HepG2 (cell line): ENCODE data around the gene SLC6A4. TPM values are rescaled to one million over a fixed set of nuclear protein-coding genes. Genes with fewer than 3 reads are reported as not detected.

ENCODE experiments used
- ATAC-seq: fragments of 200-7000 bp; cut with Tn5 transposase; 3 replicates; pipeline ENCODE4 v1.9.1; 2020; ENCODE audit warnings: mild to moderate bottlenecking, moderate library complexity
- BruUV-seq: library from RNA; stranded (reverse); fragments of 400-500 nt; replicated peaks from 2 replicates; lab custom pipeline; 2021; lab: Mats Ljungman, UMichigan
- CTCF ChIA-PET: fragments of 300-600 bp; formaldehyde crosslinking; extraction: SDS; loops from one replicate; lab custom pipeline; 2021; ENCODE audit warnings: low total read pairs, inconsistent platforms, low intra/inter-chr PET ratio; lab: Yijun Ruan, JAX
- POLR2A ChIA-PET: fragments of 350-600 bp; sonication (Branson Sonifier 250); formaldehyde crosslinking; loops from one replicate; lab custom pipeline; 2020; ENCODE audit warnings: antibody characterized with exemption, inconsistent platforms; lab: Yijun Ruan, JAX
- DNase-seq: peaks from one replicate; pipeline ENCODE4 v3.0.0-alpha.2; 2015; ENCODE audit warnings: low spot score
- FAIRE-seq: peaks from 3 replicates; lab custom pipeline; 2011; peaks lifted over from hg19 to GRCh38; lab: Jason Lieb, UNC
- H2AFZ ChIP-seq: one replicate; pipeline ENCODE4 v1.6.1; 2011; ENCODE audit warnings: low read length, inconsistent platforms
- H3K27ac ChIP-seq: fragments of 300-600 bp; 3 replicates; pipeline ENCODE4 v1.8.0; 2011; ENCODE audit warnings: mixed run types, mild to moderate bottlenecking, mixed read lengths, low read length, inconsistent platforms; ENCODE audit not compliant: insufficient read depth; ENCODE audit errors: extremely low read length
- H3K27me3 ChIP-seq, 2 experiments: fragments of 200-600 bp in 1 of 2; 2 replicates in 1 of 2; 3 replicates in 1 of 2; pipeline versions ENCODE4 v1.6.0 to v1.8.0; 2011; ENCODE audit warnings: low read length in 2 of 2, mild to moderate bottlenecking in 2 of 2, moderate library complexity in 2 of 2, inconsistent platforms in 1 of 2; ENCODE audit not compliant: insufficient read depth in 2 of 2, control insufficient read depth in 1 of 2
- H3K36me3 ChIP-seq, 2 experiments: fragments of 200-600 bp in 1 of 2; replicated peaks in 1 of 2; 2 replicates in 1 of 2; 3 replicates in 1 of 2; pipeline versions ENCODE4 v1.5.1 to v1.8.0; 2011; ENCODE audit warnings: low read length in 2 of 2, inconsistent platforms in 1 of 2; ENCODE audit not compliant: insufficient read depth in 2 of 2, control insufficient read depth in 1 of 2
- H3K4me1 ChIP-seq: 2 replicates; pipeline ENCODE4 v1.5.1; 2012; ENCODE audit warnings: low read length, inconsistent platforms; ENCODE audit not compliant: insufficient read depth
- H3K4me2 ChIP-seq: 2 replicates; pipeline ENCODE4 v1.6.0; 2011; ENCODE audit warnings: low read depth, low read length, inconsistent platforms
- H3K4me3 ChIP-seq, 3 experiments: fragments of 200-600 bp in 1 of 3; sonication (generic), shearing (Covaris generic) in 1 of 3; replicated peaks in 1 of 3; 2 replicates each; pipeline ENCODE4 v1.5.1; 2011 to 2016; ENCODE audit warnings: low read length in 3 of 3, inconsistent platforms in 2 of 3, low read depth in 2 of 3, mild to moderate bottlenecking in 2 of 3, control low read depth in 1 of 3, mixed read lengths in 1 of 3; ENCODE audit not compliant: insufficient read depth in 1 of 3
- H3K79me2 ChIP-seq: one replicate; pipeline ENCODE4 v1.6.1; 2011; ENCODE audit warnings: low read length, inconsistent platforms; ENCODE audit not compliant: insufficient read depth
- H3K9ac ChIP-seq: 2 replicates; pipeline ENCODE4 v1.6.0; 2011; ENCODE audit warnings: mild to moderate bottlenecking, low read depth, low read length, inconsistent platforms; ENCODE audit not compliant: insufficient read depth
- H3K9me3 ChIP-seq: 2 replicates; pipeline ENCODE4 v1.5.1; 2012; ENCODE audit warnings: mild to moderate bottlenecking, low read length
- H4K20me1 ChIP-seq: 2 replicates; pipeline ENCODE4 v1.6.0; 2011; ENCODE audit warnings: inconsistent platforms, mild to moderate bottlenecking, low read length, moderate library complexity; ENCODE audit not compliant: insufficient read depth
- HES4 ChIP-seq: sonication (generic); formaldehyde crosslinking; IDR thresholded peaks from 2 replicates; pipeline ENCODE4 v1.9.0; 2021; ENCODE audit warnings: mild to moderate bottlenecking, missing genetic modification reagents, borderline replicate concordance
- MIXL1 ChIP-seq: IDR thresholded peaks from 2 replicates; pipeline ENCODE4 v1.6.1; 2016
- POGZ ChIP-seq: sonication (generic); formaldehyde crosslinking; IDR thresholded peaks from 2 replicates; pipeline ENCODE4 v1.4.0; 2020; ENCODE audit warnings: mild to moderate bottlenecking, missing genetic modification reagents
- RBAK ChIP-seq: sonication (generic); formaldehyde crosslinking; IDR thresholded peaks from 2 replicates; pipeline ENCODE4 v1.5.1; 2020; ENCODE audit warnings: mild to moderate bottlenecking, missing genetic modification reagents
- SMYD3 ChIP-seq: sonication (generic); formaldehyde crosslinking; IDR thresholded peaks from 2 replicates; pipeline ENCODE4 v1.8.1; 2023; ENCODE audit warnings: mild to moderate bottlenecking, missing genetic modification reagents
- ZNF547 ChIP-seq: sonication (generic); formaldehyde crosslinking; IDR thresholded peaks from 2 replicates; pipeline ENCODE4 v1.5.1; 2020; ENCODE audit warnings: mild to moderate bottlenecking, missing genetic modification reagents
- ZNF709 ChIP-seq: sonication (generic); formaldehyde crosslinking; IDR thresholded peaks from 2 replicates; pipeline ENCODE4 v1.5.0; 2020; ENCODE audit warnings: mild to moderate bottlenecking, missing genetic modification reagents
- ZSCAN12 ChIP-seq: sonication (generic); formaldehyde crosslinking; IDR thresholded peaks from 2 replicates; pipeline ENCODE4 v1.9.0; 2021; ENCODE audit warnings: mild to moderate bottlenecking, missing genetic modification reagents
- WGBS: methylation state at CpG from one replicate; pipeline ENCODE4 v1.1.6; 2017; ENCODE audit warnings: low lambda C conversion rate; 5-methylcytosine and 5-hydroxymethylcytosine counted together
- in situ Hi-C: cut with HindIII; loops from 2 replicates; pipeline ENCODE4 v1.10.0; 2017; ENCODE audit warnings: low pct_unique_long_range_greater_than_20kb; ENCODE audit not compliant: extremely low pct_ligation_motif_present
- intact Hi-C: fragments of 100-400 bp; cut with micrococcal nuclease; formaldehyde crosslinking; loops from one replicate; pipeline ENCODE4 v1.10.0; 2022; ENCODE audit not compliant: unreplicated experiment
- polyA plus RNA-seq, 8 experiments: library from polyadenylated mRNA; depleted of rRNA in 3 of 8; stranded (reverse) in 7 of 8; unstranded in 1 of 8; fragments of >200 nt; fragmentation: Illumina TruSeq in 4 of 8; extraction: Trizol in 4 of 8; gene quantifications; 2 replicates each; pipeline versions ENCODE4 v1.2.1 to v1.2.3, GENCODE V29; 2011 to 2016; ENCODE audit warnings: low read depth in 4 of 8, missing spikeins in 1 of 8, mixed read lengths in 1 of 8; ENCODE audit not compliant: insufficient read depth in 1 of 8
- total RNA-seq, 5 experiments: library from RNA; depleted of rRNA; stranded (reverse); fragments of >200 nt; fragmentation: Illumina TruSeq; extraction: Trizol; gene quantifications; 2 replicates each; pipeline ENCODE4 v1.2.3, GENCODE V29; 2016; ENCODE audit warnings: low read depth in 1 of 5
- TF ChIP-seq, protein P1 (sequence below): sonication (generic); formaldehyde crosslinking; IDR thresholded peaks from 2 replicates; pipeline ENCODE4 v1.4.0; 2020; ENCODE audit warnings: missing genetic modification reagents
- TF ChIP-seq, protein P2 (sequence below): sonication (generic); formaldehyde crosslinking; IDR thresholded peaks from 2 replicates; pipeline ENCODE4 v1.5.0; 2020; ENCODE audit warnings: missing genetic modification reagents

The SLC6A4 gene
- total and polyA plus RNA-seq, 2 of the 13 experiments (the other 11 are each of a cell fraction or from before 2014, with no cell fraction given), result 7.6 to 20.3 TPM

DNA sequence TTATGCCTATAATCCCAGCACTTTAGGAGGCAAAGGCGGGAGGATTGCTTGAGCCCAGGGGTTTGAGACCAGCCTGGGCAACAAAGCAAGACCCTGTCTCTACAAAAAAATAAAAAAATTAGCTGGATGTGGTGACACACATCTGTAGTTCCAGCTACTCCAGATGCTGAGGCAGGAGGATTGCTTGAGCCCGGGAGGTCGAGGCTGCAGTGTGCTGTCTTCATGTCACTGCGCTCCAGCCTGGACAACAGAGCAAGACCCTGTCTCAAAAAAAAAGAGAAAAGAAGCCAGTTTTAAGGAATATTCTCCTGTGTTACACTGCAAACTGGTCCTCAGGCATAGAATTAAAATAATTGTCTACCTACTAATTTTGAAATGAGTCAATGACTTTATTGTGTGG lies 71.0 kb downstream of the SLC6A4 start:
- Histone ChIP-seq H3K27ac (no peak overlapping the region), H3K4me3 (no peak overlapping the region), H2AFZ (no peak overlapping the region), H4K20me1 (no peaks in the 10 kb centered on the region), H3K9ac (no peak overlapping the region), H3K36me3 (peaks cover 2 to 23% of the 10 kb centered on the region in 2 experiments; a peak in 4 of 5 replicates), H3K27me3 (no peaks in the 10 kb centered on the region), H3K4me1 (no peaks in the 10 kb centered on the region), H3K4me2 (no peak overlapping the region), H3K79me2 (peaks cover 7% of the 10 kb centered on the region), H3K9me3 (peaks cover 10% of the 10 kb centered on the region)
- TF ChIP-seq POGZ (CRISPR knock-in tag), result no peak
- TF ChIP-seq, protein P1, sequence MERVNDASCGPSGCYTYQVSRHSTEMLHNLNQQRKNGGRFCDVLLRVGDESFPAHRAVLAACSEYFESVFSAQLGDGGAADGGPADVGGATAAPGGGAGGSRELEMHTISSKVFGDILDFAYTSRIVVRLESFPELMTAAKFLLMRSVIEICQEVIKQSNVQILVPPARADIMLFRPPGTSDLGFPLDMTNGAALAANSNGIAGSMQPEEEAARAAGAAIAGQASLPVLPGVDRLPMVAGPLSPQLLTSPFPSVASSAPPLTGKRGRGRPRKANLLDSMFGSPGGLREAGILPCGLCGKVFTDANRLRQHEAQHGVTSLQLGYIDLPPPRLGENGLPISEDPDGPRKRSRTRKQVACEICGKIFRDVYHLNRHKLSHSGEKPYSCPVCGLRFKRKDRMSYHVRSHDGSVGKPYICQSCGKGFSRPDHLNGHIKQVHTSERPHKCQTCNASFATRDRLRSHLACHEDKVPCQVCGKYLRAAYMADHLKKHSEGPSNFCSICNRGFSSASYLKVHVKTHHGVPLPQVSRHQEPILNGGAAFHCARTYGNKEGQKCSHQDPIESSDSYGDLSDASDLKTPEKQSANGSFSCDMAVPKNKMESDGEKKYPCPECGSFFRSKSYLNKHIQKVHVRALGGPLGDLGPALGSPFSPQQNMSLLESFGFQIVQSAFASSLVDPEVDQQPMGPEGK (CRISPR knock-in tag), result no peak
- no peak for TF ChIP-seq ZSCAN12 (CRISPR knock-in tag)
- no peak for TF ChIP-seq SMYD3 (CRISPR knock-in tag)
- no peak for TF ChIP-seq HES4
- TF ChIP-seq MIXL1 (CRISPR knock-in tag), result no peak
- in situ Hi-C loops, result no loop called here
- ChIA-PET POLR2A (interaction anchor here (0.7 kb wide), 1 partner anchor 57 kb away, joined by 4 read pairs; no protein-coding TSS in a partner anchor), CTCF (no interaction called here)
- ATAC-seq (no peak), FAIRE-seq (no peak), DNase-seq (no peak)
- no TSS peak for BruUV-seq
- intact Hi-C loops, result no loop called here
- 94% methylated on average over 4 of the region's 4 CpGs for WGBS

DNA sequence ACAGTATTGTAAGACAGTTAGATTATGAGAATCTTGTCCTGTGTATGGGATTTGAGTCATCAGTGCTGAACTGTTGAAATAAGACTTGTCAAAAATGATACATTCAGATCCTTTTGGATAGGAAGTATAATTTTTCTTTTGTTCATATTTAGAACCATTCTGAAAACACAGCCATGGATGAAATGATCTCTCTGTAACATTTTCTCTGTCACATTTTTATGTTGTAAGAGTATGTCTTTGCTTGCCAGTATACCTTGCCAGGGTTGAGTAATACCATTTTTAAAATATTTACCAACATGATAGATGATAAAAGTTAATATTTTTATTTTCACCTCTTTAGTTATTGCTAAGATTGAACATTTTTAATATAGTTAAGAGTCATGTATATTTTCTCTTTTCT lies 73.9 kb downstream of the SLC6A4 start:
- H4K20me1 ChIP-seq, result no peaks in the 10 kb centered on the region
- no peaks in the 10 kb centered on the region for H3K4me1 ChIP-seq
- POLR2A ChIA-PET, result no interaction called here
- H3K4me2 ChIP-seq, result no peak overlapping the region
- no peak overlapping the region for H3K9ac ChIP-seq
- CTCF ChIA-PET, result no interaction called here
- no peak overlapping the region for H3K4me3 ChIP-seq
- no TSS peak for BruUV-seq
- H3K79me2 ChIP-seq, result peaks cover 18% of the 10 kb centered on the region
- ATAC-seq (no peak), DNase-seq (no peak), FAIRE-seq (no peak)
- intact Hi-C loops, result no loop called here
- in situ Hi-C loops, result no loop called here
- no peak overlapping the region for H3K27ac ChIP-seq
- H3K36me3 ChIP-seq, result peaks cover 3 to 32% of the 10 kb centered on the region in 2 experiments; a peak in 4 of 5 replicates
- H3K9me3 ChIP-seq, result peaks cover 25% of the 10 kb centered on the region
- H2AFZ ChIP-seq, result no peak overlapping the region
- H3K27me3 ChIP-seq, result no peaks in the 10 kb centered on the region
- TF ChIP-seq RBAK (CRISPR knock-in tag) (no peak), ZNF547 (CRISPR knock-in tag) (no peak), ZNF709 (CRISPR knock-in tag) (no peak)
- TF ChIP-seq, protein P2, sequence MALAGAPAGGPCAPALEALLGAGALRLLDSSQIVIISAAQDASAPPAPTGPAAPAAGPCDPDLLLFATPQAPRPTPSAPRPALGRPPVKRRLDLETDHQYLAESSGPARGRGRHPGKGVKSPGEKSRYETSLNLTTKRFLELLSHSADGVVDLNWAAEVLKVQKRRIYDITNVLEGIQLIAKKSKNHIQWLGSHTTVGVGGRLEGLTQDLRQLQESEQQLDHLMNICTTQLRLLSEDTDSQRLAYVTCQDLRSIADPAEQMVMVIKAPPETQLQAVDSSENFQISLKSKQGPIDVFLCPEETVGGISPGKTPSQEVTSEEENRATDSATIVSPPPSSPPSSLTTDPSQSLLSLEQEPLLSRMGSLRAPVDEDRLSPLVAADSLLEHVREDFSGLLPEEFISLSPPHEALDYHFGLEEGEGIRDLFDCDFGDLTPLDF (CRISPR knock-in tag), result no peak
